Subcutaneous abdominal adipose tissue (tissue), 5 donors: ENCODE results near the gene PSTK.
A peak's percentile ranks its signal among the peaks of the same experiment; 100 is the strongest.

Experiments used
- H3K27ac ChIP-seq: one replicate; pipeline ENCODE4 v1.7.0; 2013; ENCODE audit warnings: low read depth, mild to moderate bottlenecking, inconsistent platforms, low read length, moderate library complexity
- H3K27me3 ChIP-seq, 5 donors: one replicate each; pipeline ENCODE4 v1.7.0; 2013; ENCODE audit warnings: low read length in 5 of 5, inconsistent platforms in 1 of 5; ENCODE audit not compliant: control insufficient read depth in 5 of 5, insufficient read depth in 4 of 5
- H3K36me3 ChIP-seq, 5 donors: one replicate each; pipeline ENCODE4 v1.7.0; 2013; ENCODE audit warnings: low read length in 5 of 5; ENCODE audit not compliant: control insufficient read depth in 5 of 5, insufficient read depth in 5 of 5
- H3K4me1 ChIP-seq, 5 donors: one replicate each; pipeline ENCODE4 v1.7.0; 2013; ENCODE audit warnings: low read length in 5 of 5, mild to moderate bottlenecking in 3 of 5, moderate library complexity in 1 of 5; ENCODE audit not compliant: control insufficient read depth in 5 of 5, insufficient read depth in 5 of 5
- H3K4me3 ChIP-seq, 5 donors: one replicate each; pipeline ENCODE4 v1.7.0; 2013; ENCODE audit warnings: low read length in 5 of 5, low read depth in 1 of 5
- H3K9ac ChIP-seq, 5 donors: one replicate each; pipeline ENCODE4 v1.7.0; 2013; ENCODE audit warnings: low read length in 5 of 5, mild to moderate bottlenecking in 4 of 5, moderate library complexity in 3 of 5
- H3K9me3 ChIP-seq, 5 donors: one replicate each; pipeline ENCODE4 v1.7.0; 2013; ENCODE audit warnings: low read length in 5 of 5; ENCODE audit not compliant: control insufficient read depth in 5 of 5
- donor health status: healthy.
- donor health status: healthy.
- donor health status: healthy.
- donor health status: healthy.
- donor health status: healthy.

PSTK gene

GRCh38 chr10:122957474-122957873, 22.7 kb upstream of the PSTK start:
- Histone ChIP-seq H3K9me3 (peaks cover 0 to 4% (median 0%) of the 10 kb centered on the region in 5 donors), H3K9ac (no peak overlapping the region), H3K4me3 (no peak overlapping the region), H3K36me3 (no peaks in the 10 kb centered on the region), H3K27me3 (no peaks in the 10 kb centered on the region), H3K4me1 (peaks cover 4 to 16% (median 13%) of the 10 kb centered on the region in 5 donors), H3K27ac (no peak overlapping the region)

- Histone ChIP-seq H3K9me3 (peaks cover 0 to 16% (median 10%) of the 10 kb centered on the region in 5 donors), H3K27me3 (no peaks in the 10 kb centered on the region), H3K9ac (no peak overlapping the region), H3K4me3 (no peak overlapping the region), H3K36me3 (no peaks in the 10 kb centered on the region), H3K27ac (no peak overlapping the region), H3K4me1 (no peaks in the 10 kb centered on the region)
Observed at GRCh38 chr10:122962405-122962804, 17.8 kb upstream of the PSTK start.

- Histone ChIP-seq H3K9me3 (peaks cover 0 to 21% (median 13%) of the 10 kb centered on the region in 5 donors), H3K9ac (no peak overlapping the region), H3K4me1 (no peaks in the 10 kb centered on the region), H3K27ac (no peak overlapping the region), H3K27me3 (no peaks in the 10 kb centered on the region), H3K36me3 (no peaks in the 10 kb centered on the region), H3K4me3 (no peak overlapping the region)
Observed at GRCh38 chr10:122966879-122967278, 13.3 kb upstream of the PSTK start.

- Histone ChIP-seq H3K36me3 (no peaks in the 10 kb centered on the region), H3K4me3 (no peak overlapping the region), H3K27me3 (no peaks in the 10 kb centered on the region), H3K9me3 (peaks cover 0 to 21% (median 13%) of the 10 kb centered on the region in 5 donors), H3K9ac (no peak overlapping the region), H3K27ac (no peak overlapping the region), H3K4me1 (no peaks in the 10 kb centered on the region)
Observed at GRCh38 chr10:122968698-122969097, 11.5 kb upstream of the PSTK start.

GRCh38 chr10:122974023-122974422, 6.2 kb upstream of the PSTK start:
- no peak overlapping the region for H3K4me3 ChIP-seq
- no peaks in the 10 kb centered on the region for H3K27me3 ChIP-seq

GRCh38 chr10:122974543-122975064, 5.6 kb upstream of the PSTK start:
- no peak overlapping the region for H3K27ac ChIP-seq
- no peaks in the 10 kb centered on the region for H3K36me3 ChIP-seq
- H3K9me3 ChIP-seq = no peaks in the 10 kb centered on the region
- H3K27me3 ChIP-seq = no peaks in the 10 kb centered on the region
- no peak overlapping the region for H3K4me3 ChIP-seq
- peaks cover 0 to 1% (median under 1%) of the 10 kb centered on the region in 5 donors for H3K4me1 ChIP-seq
- H3K9ac ChIP-seq = no peak overlapping the region

More at GRCh38 chr10:122974023-122974422, 6.2 kb upstream of the PSTK start:
- Histone ChIP-seq H3K4me1 (no peaks in the 10 kb centered on the region), H3K9me3 (no peaks in the 10 kb centered on the region), H3K27ac (no peak overlapping the region), H3K36me3 (no peaks in the 10 kb centered on the region), H3K9ac (no peak overlapping the region)

- peak overlapping the region in 1 of 5 donors; percentile 19 for H3K9ac ChIP-seq
- H3K27me3 ChIP-seq = no peaks in the 10 kb centered on the region
- H3K9me3 ChIP-seq = no peaks in the 10 kb centered on the region
- H3K4me3 ChIP-seq = peak overlapping the region; percentile 64 to 91 (median 78)
- H3K27ac ChIP-seq = no peak overlapping the region
- peaks cover 0 to 15% (median 13%) of the 10 kb centered on the region in 5 donors for H3K4me1 ChIP-seq
- peaks cover 0 to 3% (median 0%) of the 10 kb centered on the region in 5 donors for H3K36me3 ChIP-seq
Observed at GRCh38 chr10:122981066-122981464, 864 bp downstream of the PSTK start.

GRCh38 chr10:122983898-122984297, 3.7 kb downstream of the PSTK start:
- Histone ChIP-seq H3K4me1 (peaks cover 0 to 15% (median 13%) of the 10 kb centered on the region in 5 donors), H3K27ac (no peak overlapping the region), H3K9me3 (no peaks in the 10 kb centered on the region), H3K4me3 (no peak overlapping the region), H3K27me3 (no peaks in the 10 kb centered on the region), H3K9ac (no peak overlapping the region), H3K36me3 (peaks cover 0 to 7% (median 0%) of the 10 kb centered on the region in 5 donors)

GRCh38 chr10:122984708-122985107, 4.5 kb downstream of the PSTK start:
- Histone ChIP-seq H3K4me1 (peaks cover 0 to 12% (median 11%) of the 10 kb centered on the region in 5 donors), H3K9ac (no peak overlapping the region), H3K4me3 (no peak overlapping the region), H3K27ac (no peak overlapping the region), H3K9me3 (no peaks in the 10 kb centered on the region), H3K27me3 (no peaks in the 10 kb centered on the region), H3K36me3 (peaks cover 0 to 7% (median 0%) of the 10 kb centered on the region in 5 donors)

GRCh38 chr10:122986335-122986734, 6.1 kb downstream of the PSTK start:
- H3K9ac ChIP-seq = no peak overlapping the region
- H3K4me3 ChIP-seq = no peak overlapping the region
- no peak overlapping the region for H3K27ac ChIP-seq
- H3K9me3 ChIP-seq = no peaks in the 10 kb centered on the region
- no peaks in the 10 kb centered on the region for H3K27me3 ChIP-seq
- peaks cover 0 to 7% (median 0%) of the 10 kb centered on the region in 5 donors for H3K36me3 ChIP-seq
- H3K4me1 ChIP-seq = no peaks in the 10 kb centered on the region
